Measurements from ENCODE around the gene ABCC6. TPM values are rescaled to one million over a fixed set of nuclear protein-coding genes. Genes with fewer than 3 reads are reported as not detected.
"Not testable (repeated sequence)": the region's sequence is repeated elsewhere in the genome, so short reads cannot be mapped to it uniquely, and the experiment has no call there.

The ABCC6 gene
- total RNA-seq, 2 experiments from 2014 or later = not detected

GRCh38 chr16:16163571-16163970 lies 59.7 kb downstream of the ABCC6 start:
- CTCF ChIA-PET = no interaction called here
- POLR2A ChIA-PET = no interaction called here

GRCh38 chr16:16163109-16163508 lies 60.2 kb downstream of the ABCC6 start:
- ChIA-PET POLR2A (no interaction called here), CTCF (no interaction called here)

GRCh38 chr16:16162591-16162990 lies 60.7 kb downstream of the ABCC6 start:
- CTCF ChIA-PET = no interaction called here
- POLR2A ChIA-PET = no interaction called here

GRCh38 chr16:16161840-16162239 lies 61.5 kb downstream of the ABCC6 start:
- POLR2A ChIA-PET, CTCF ChIA-PET: not testable (repeated sequence)

GRCh38 chr16:16161319-16161718 lies 62.0 kb downstream of the ABCC6 start:
- POLR2A ChIA-PET = no interaction called here
- CTCF ChIA-PET = no interaction called here

GRCh38 chr16:16159662-16160061 lies 63.6 kb downstream of the ABCC6 start:
- POLR2A ChIA-PET = no interaction called here

GRCh38 chr16:16158741-16159374 lies 64.4 kb downstream of the ABCC6 start:
- POLR2A ChIA-PET = no interaction called here

More at GRCh38 chr16:16159662-16160061, 63.6 kb downstream of the ABCC6 start:
- CTCF ChIA-PET = no interaction called here

GRCh38 chr16:16158082-16158658 lies 65.1 kb downstream of the ABCC6 start:
- ChIA-PET POLR2A (no interaction called here), CTCF (no interaction called here)

More at GRCh38 chr16:16158741-16159374, 64.4 kb downstream of the ABCC6 start:
- CTCF ChIA-PET = no interaction called here

- POLR2A ChIA-PET = no interaction called here
- CTCF ChIA-PET = no interaction called here
Observed at GRCh38 chr16:16157166-16157565, 66.1 kb downstream of the ABCC6 start.

- ChIA-PET POLR2A (no interaction called here), CTCF (no interaction called here)
Observed at GRCh38 chr16:16155234-16155633, 68.1 kb downstream of the ABCC6 start.

- ChIA-PET CTCF (no interaction called here), POLR2A (no interaction called here)
Observed at GRCh38 chr16:16154281-16154951, 68.9 kb downstream of the ABCC6 start.

GRCh38 chr16:16153000-16153399 lies 70.3 kb downstream of the ABCC6 start:
- CTCF ChIA-PET, POLR2A ChIA-PET: not testable (repeated sequence)

GRCh38 chr16:16151315-16151714 lies 72.0 kb downstream of the ABCC6 start:
- POLR2A ChIA-PET = no interaction called here
- CTCF ChIA-PET = no interaction called here

GRCh38 chr16:16150878-16151152 lies 72.5 kb downstream of the ABCC6 start:
- ChIA-PET CTCF (no interaction called here), POLR2A (no interaction called here)

GRCh38 chr16:16150117-16150877 lies 73.0 kb downstream of the ABCC6 start:
- CTCF ChIA-PET = no interaction called here
- POLR2A ChIA-PET = no interaction called here

- POLR2A ChIA-PET = no interaction called here
- CTCF ChIA-PET = no interaction called here
Observed at GRCh38 chr16:16149710-16150116, 73.6 kb downstream of the ABCC6 start.

GRCh38 chr16:16148755-16149154 lies 74.5 kb downstream of the ABCC6 start:
- ChIA-PET CTCF (no interaction called here), POLR2A (no interaction called here)

GRCh38 chr16:16148000-16148599 lies 75.2 kb downstream of the ABCC6 start:
- CTCF ChIA-PET, POLR2A ChIA-PET: not testable (repeated sequence)

GRCh38 chr16:16147316-16147999 lies 75.8 kb downstream of the ABCC6 start:
- ChIA-PET CTCF (no interaction called here), POLR2A (no interaction called here)

All from activated CD8-positive, alpha-beta memory T cell treated with anti-CD3 and anti-CD28 coated beads for 36 hours (primary cell).